H9 (cell line): ENCODE measurements around the gene MISP. TPM values are rescaled to one million over a fixed set of nuclear protein-coding genes. Genes with fewer than 3 reads are reported as not detected.

ENCODE experiments used
- DNase-seq: peaks from one replicate; pipeline ENCODE4 v3.0.0-alpha.2; 2017
- H2AFZ ChIP-seq: one replicate; pipeline ENCODE4 v1.6.1; 2013; ENCODE audit warnings: mild to moderate bottlenecking, low read length, control low read depth, moderate library complexity
- H2AK5ac ChIP-seq: 2 replicates; pipeline ENCODE4 v1.6.1; 2013; ENCODE audit warnings: low read length, control low read depth, mixed read lengths; ENCODE audit not compliant: insufficient read length
- H2BK120ac ChIP-seq: one replicate; pipeline ENCODE4 v1.6.1; 2013; ENCODE audit warnings: low read depth, mild to moderate bottlenecking, low read length, control low read depth, inconsistent platforms; ENCODE audit not compliant: poor library complexity, severe bottlenecking
- H2BK12ac ChIP-seq: 2 replicates; pipeline ENCODE4 v1.6.1; 2013; ENCODE audit warnings: low read length, control low read depth, mixed read lengths, low read depth; ENCODE audit not compliant: insufficient read length
- H2BK15ac ChIP-seq: 2 replicates; pipeline ENCODE4 v1.6.1; 2013; ENCODE audit warnings: low read depth, low read length, control low read depth
- H2BK20ac ChIP-seq: one replicate; pipeline ENCODE4 v1.6.1; 2013; ENCODE audit warnings: low read depth, mild to moderate bottlenecking, low read length, control low read depth, inconsistent platforms; ENCODE audit not compliant: poor library complexity, severe bottlenecking
- H2BK5ac ChIP-seq: 2 replicates; pipeline ENCODE4 v1.6.1; 2013; ENCODE audit warnings: low read length, control low read depth, mixed read lengths; ENCODE audit not compliant: insufficient read length
- H3K14ac ChIP-seq: 2 replicates; pipeline ENCODE4 v1.6.1; 2013; ENCODE audit warnings: low read length, control low read depth; ENCODE audit not compliant: insufficient read depth
- H3K18ac ChIP-seq: 2 replicates; pipeline ENCODE4 v1.6.1; 2013; ENCODE audit warnings: low read depth, mild to moderate bottlenecking, mixed read lengths, low read length, control low read depth; ENCODE audit not compliant: insufficient read length
- H3K23ac ChIP-seq: 2 replicates; pipeline ENCODE4 v1.6.1; 2013; ENCODE audit warnings: low read length, control low read depth, mixed read lengths, low read depth; ENCODE audit not compliant: insufficient read length
- H3K23me2 ChIP-seq: 2 replicates; pipeline ENCODE4 v1.6.1; 2013; ENCODE audit warnings: low read depth, mild to moderate bottlenecking, mixed read lengths, low read length, control low read depth; ENCODE audit not compliant: insufficient read length, poor library complexity, severe bottlenecking
- H3K27ac ChIP-seq: 2 replicates; pipeline ENCODE4 v1.5.1; 2013; ENCODE audit warnings: low read length, control low read depth, mixed read lengths, low read depth; ENCODE audit not compliant: insufficient read length
- H3K27me3 ChIP-seq: 2 replicates; pipeline ENCODE4 v1.6.1; 2013; ENCODE audit warnings: low read length, control low read depth, inconsistent platforms; ENCODE audit not compliant: insufficient read depth
- H3K4ac ChIP-seq: 2 replicates; pipeline ENCODE4 v1.6.1; 2013; ENCODE audit warnings: low read depth, mild to moderate bottlenecking, control low read depth, inconsistent platforms, low read length, moderate library complexity
- H3K4me1 ChIP-seq: 2 replicates; pipeline ENCODE4 v1.6.1; 2013; ENCODE audit warnings: low read length, control low read depth, inconsistent platforms; ENCODE audit not compliant: insufficient read depth
- H3K4me2 ChIP-seq: 2 replicates; pipeline ENCODE4 v1.6.1; 2013; ENCODE audit warnings: low read length, control low read depth, mixed read lengths; ENCODE audit not compliant: insufficient read length, insufficient read depth
- H3K56ac ChIP-seq: 2 replicates; pipeline ENCODE4 v1.6.1; 2013; ENCODE audit warnings: low read depth, mild to moderate bottlenecking, mixed read lengths, low read length, control low read depth; ENCODE audit not compliant: insufficient read length
- H3K79me1 ChIP-seq: 2 replicates; pipeline ENCODE4 v1.6.1; 2013; ENCODE audit warnings: low read depth, mild to moderate bottlenecking, moderate library complexity, low read length, control low read depth, inconsistent platforms; ENCODE audit not compliant: insufficient read depth, poor library complexity, severe bottlenecking
- H3K79me2 ChIP-seq: 2 replicates; pipeline ENCODE4 v1.6.1; 2013; ENCODE audit warnings: low read length, control low read depth, inconsistent platforms; ENCODE audit not compliant: insufficient read depth
- H3K9ac ChIP-seq: 2 replicates; pipeline ENCODE4 v1.6.1; 2013; ENCODE audit warnings: low read length, control low read depth, mixed read lengths; ENCODE audit not compliant: insufficient read length; ENCODE audit errors: extremely low read depth
- H3K9me3 ChIP-seq: one replicate; pipeline ENCODE4 v1.6.1; 2013; ENCODE audit warnings: low read depth, low read length, inconsistent platforms; ENCODE audit not compliant: control insufficient read depth
- H3T11ph ChIP-seq: one replicate; pipeline ENCODE4 v1.6.1; 2013; ENCODE audit warnings: mild to moderate bottlenecking, low read length, control low read depth, inconsistent platforms
- H4K20me1 ChIP-seq: one replicate; pipeline ENCODE4 v1.6.1; 2013; ENCODE audit not compliant: control insufficient read depth, insufficient read length, insufficient read depth
- H4K5ac ChIP-seq: 2 replicates; pipeline ENCODE4 v1.6.1; 2013; ENCODE audit warnings: low read depth, mild to moderate bottlenecking, mixed read lengths, low read length, control low read depth; ENCODE audit not compliant: insufficient read length
- H4K8ac ChIP-seq: replicated peaks from 2 replicates; pipeline ENCODE4 v1.6.1; 2013; ENCODE audit warnings: low read length, control low read depth, mixed read lengths, low read depth; ENCODE audit not compliant: insufficient read length
- H4K91ac ChIP-seq: 2 replicates; pipeline ENCODE4 v1.6.1; 2013; ENCODE audit warnings: low read depth, mild to moderate bottlenecking, moderate library complexity, mixed read lengths, low read length, control low read depth; ENCODE audit not compliant: insufficient read length
- H3K27ac Mint-ChIP-seq, 3 experiments: 2 replicates in 2 of 3; 3 replicates in 1 of 3; pipeline ENCODE4 v1.8.0; 2020 to 2021; ENCODE audit warnings: mixed read lengths in 3 of 3, mild to moderate bottlenecking in 1 of 3, moderate library complexity in 1 of 3
- H3K27me3 Mint-ChIP-seq: 2 replicates; pipeline ENCODE4 v1.8.0; 2021; ENCODE audit warnings: low read depth, mild to moderate bottlenecking, moderate library complexity, mixed read lengths
- H3K36me3 Mint-ChIP-seq, 3 experiments: 2 replicates in 2 of 3; 3 replicates in 1 of 3; pipeline ENCODE4 v1.8.0; 2020 to 2021; ENCODE audit warnings: low read depth in 3 of 3, mixed read lengths in 3 of 3; ENCODE audit not compliant: insufficient read depth in 1 of 3
- H3K4me1 Mint-ChIP-seq, 2 experiments: 2 replicates each; pipeline ENCODE4 v1.8.0; 2020; ENCODE audit warnings: mixed read lengths in 2 of 2
- H3K4me3 Mint-ChIP-seq, 2 experiments: 2 replicates in 1 of 2; 3 replicates in 1 of 2; pipeline ENCODE4 v1.8.0; 2020 to 2021; ENCODE audit warnings: mild to moderate bottlenecking in 2 of 2, mixed read lengths in 2 of 2, moderate library complexity in 1 of 2
- H3K9me3 Mint-ChIP-seq, 2 experiments: 2 replicates in 1 of 2; 3 replicates in 1 of 2; pipeline ENCODE4 v1.8.0; 2020; ENCODE audit warnings: mild to moderate bottlenecking in 2 of 2, mixed read lengths in 2 of 2, moderate library complexity in 1 of 2
- WGBS: extraction: QIAGEN DNeasy Blood & Tissue Kit; methylation state at CpG from one replicate; pipeline ENCODE4 v1.1.7; 2013; ENCODE audit warnings: missing lambda C conversion rate, low lambda C conversion rate, mixed read lengths; ENCODE audit not compliant: insufficient read length; ENCODE audit errors: extremely low coverage; 5-methylcytosine and 5-hydroxymethylcytosine counted together
- total RNA-seq: library from RNA; stranded (reverse); gene quantifications from 2 replicates; pipeline ENCODE4 v1.2.1, GENCODE V29; 2021
- TF ChIP-seq, protein P1 (sequence below): fragments of 200-600 bp; sonication (generic); conservative IDR thresholded peaks from 3 replicates; pipeline ENCODE4 v1.8.0; 2021; ENCODE audit warnings: antibody characterized with exemption, mild to moderate bottlenecking

The MISP gene
- total RNA-seq, 1 experiment from 2014 or later, result 0.44 TPM

DNA sequence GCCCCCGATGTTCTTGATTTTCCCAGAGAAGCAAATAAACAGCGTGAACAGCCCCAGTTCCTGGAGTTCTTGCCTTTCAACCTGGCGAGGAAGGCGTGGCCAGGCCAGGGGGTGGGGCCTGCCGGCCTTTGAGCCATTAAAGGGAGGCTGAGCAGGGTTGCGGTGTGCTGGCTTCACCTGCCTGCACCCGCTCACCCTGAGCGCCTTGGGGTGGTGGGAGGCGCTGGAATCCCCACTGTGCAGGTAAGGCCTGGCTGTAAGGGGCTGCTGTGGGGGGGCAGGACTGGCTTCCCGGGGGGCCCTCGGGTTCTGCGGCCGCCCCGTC lies 2.7 kb upstream of the MISP start:
- Mint-ChIP-seq H3K4me3 (no peak overlapping the region), H3K27ac (no peak overlapping the region), H3K27me3 (no peaks in the 10 kb centered on the region), H3K36me3 (peaks cover 0 to 11% (median 2%) of the 10 kb centered on the region in 3 experiments; a peak in 4 of 7 replicates), H3K9me3 (peaks cover 12 to 16% of the 10 kb centered on the region in 2 experiments; a peak in 4 of 5 replicates), H3K4me1 (0 out of 4 replicates have a peak, but pooled peaks cover 0 to 8% of the 10 kb centered on the region in 2 experiments)
- no peaks in the 10 kb centered on the region for H3K4me1 ChIP-seq
- H3T11ph ChIP-seq, result no peak overlapping the region
- H4K5ac ChIP-seq, result no peak overlapping the region
- H3K18ac ChIP-seq, result no peak overlapping the region
- no peak overlapping the region for H2BK5ac ChIP-seq
- H3K23ac ChIP-seq, result no peak overlapping the region
- no peak overlapping the region for H3K56ac ChIP-seq
- TF ChIP-seq, protein P1, sequence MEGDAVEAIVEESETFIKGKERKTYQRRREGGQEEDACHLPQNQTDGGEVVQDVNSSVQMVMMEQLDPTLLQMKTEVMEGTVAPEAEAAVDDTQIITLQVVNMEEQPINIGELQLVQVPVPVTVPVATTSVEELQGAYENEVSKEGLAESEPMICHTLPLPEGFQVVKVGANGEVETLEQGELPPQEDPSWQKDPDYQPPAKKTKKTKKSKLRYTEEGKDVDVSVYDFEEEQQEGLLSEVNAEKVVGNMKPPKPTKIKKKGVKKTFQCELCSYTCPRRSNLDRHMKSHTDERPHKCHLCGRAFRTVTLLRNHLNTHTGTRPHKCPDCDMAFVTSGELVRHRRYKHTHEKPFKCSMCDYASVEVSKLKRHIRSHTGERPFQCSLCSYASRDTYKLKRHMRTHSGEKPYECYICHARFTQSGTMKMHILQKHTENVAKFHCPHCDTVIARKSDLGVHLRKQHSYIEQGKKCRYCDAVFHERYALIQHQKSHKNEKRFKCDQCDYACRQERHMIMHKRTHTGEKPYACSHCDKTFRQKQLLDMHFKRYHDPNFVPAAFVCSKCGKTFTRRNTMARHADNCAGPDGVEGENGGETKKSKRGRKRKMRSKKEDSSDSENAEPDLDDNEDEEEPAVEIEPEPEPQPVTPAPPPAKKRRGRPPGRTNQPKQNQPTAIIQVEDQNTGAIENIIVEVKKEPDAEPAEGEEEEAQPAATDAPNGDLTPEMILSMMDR, result no peak
- H3K79me1 ChIP-seq, result no peaks in the 10 kb centered on the region
- no peaks in the 10 kb centered on the region for H3K27me3 ChIP-seq
- H2BK20ac ChIP-seq, result no peak overlapping the region
- no peak overlapping the region for H2BK15ac ChIP-seq
- H4K91ac ChIP-seq, result no peak overlapping the region
- H4K20me1 ChIP-seq, result no peaks in the 10 kb centered on the region
- H3K4ac ChIP-seq, result no peak overlapping the region
- H3K23me2 ChIP-seq, result no peaks in the 10 kb centered on the region
- H2BK12ac ChIP-seq, result no peak overlapping the region
- no peak overlapping the region for H3K4me2 ChIP-seq
- H3K27ac ChIP-seq, result no peak overlapping the region
- no CpG with 5 or more reads among the region's 14 CpGs for WGBS
- H3K14ac ChIP-seq, result no peak overlapping the region
- H4K8ac ChIP-seq, result no peak overlapping the region
- H3K79me2 ChIP-seq, result no peaks in the 10 kb centered on the region
- no peak overlapping the region for H2BK120ac ChIP-seq
- H3K9ac ChIP-seq, result no peak overlapping the region
- H2AFZ ChIP-seq, result no peak overlapping the region
- H2AK5ac ChIP-seq, result no peak overlapping the region
- no peak for DNase-seq
- no peaks in the 10 kb centered on the region for H3K9me3 ChIP-seq
